ENCODE measurements around the gene PRDX3. TPM values are rescaled to one million over a fixed set of nuclear protein-coding genes. Genes with fewer than 3 reads are reported as not detected.

Gene PRDX3
- total and polyA plus RNA-seq, 4 donors = 176 to 307 (median 258) TPM

DNA sequence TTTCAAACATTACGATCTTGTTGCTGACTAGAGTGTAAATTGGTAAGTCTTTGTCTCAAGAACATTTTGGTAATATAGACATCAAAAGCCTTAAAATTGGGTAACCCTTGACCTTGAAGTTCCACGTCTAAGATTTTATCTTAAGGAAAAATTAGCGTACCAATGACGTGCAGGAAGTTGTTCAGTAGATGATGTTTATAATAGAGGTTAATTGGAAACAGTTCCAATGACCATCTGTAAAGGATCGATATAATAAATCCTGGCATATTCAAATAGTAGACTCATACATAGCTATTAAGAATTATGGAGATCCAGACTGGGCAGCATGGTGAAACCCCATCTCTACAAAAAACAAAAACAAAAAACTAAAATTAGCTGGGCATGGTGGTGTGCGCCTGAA is 49.2 kb upstream of the PRDX3 start:
- Histone ChIP-seq H3K4me3 (ENCODE audit: low read depth in 1 of 3, low read length in 3 of 3) (no peak overlapping the region), H3K9me3 (ENCODE audit: control insufficient read depth in 4 of 4, low read length in 3 of 4) (no peaks in the 10 kb centered on the region), H3K36me3 (ENCODE audit: control insufficient read depth in 4 of 4, insufficient read depth in 3 of 4, low read depth in 1 of 4, low read length in 3 of 4) (no peaks in the 10 kb centered on the region), H3K4me1 (ENCODE audit: control insufficient read depth in 4 of 4, insufficient read depth in 4 of 4, low read length in 3 of 4) (peaks cover 0 to 5% (median 3%) of the 10 kb centered on the region in 4 donors), H3K9ac (ENCODE audit: low read depth in 1 of 2, low read length in 2 of 2) (no peak overlapping the region), H3K27me3 (ENCODE audit: control insufficient read depth in 4 of 4, insufficient read depth in 4 of 4, low read length in 3 of 4) (no peaks in the 10 kb centered on the region), H3K27ac (ENCODE audit: low read depth in 1 of 2, low read length in 2 of 2) (no peak overlapping the region)
- WGBS = 91% methylated on average over 6 of the region's 6 CpGs
- TF ChIP-seq GABPA (IDR thresholded peaks at IDR 0.05 in 1 of 2, conservative IDR thresholded peaks at IDR 0.05 in 1 of 2) (no peak), EGR1 (IDR thresholded peaks at IDR 0.05; ENCODE audit: low read depth in 2 of 2) (no peak), HNF4G (IDR thresholded peaks at IDR 0.05) (no peak), NR2F2 (IDR thresholded peaks at IDR 0.05) (no peak), RXRA (IDR thresholded peaks at IDR 0.05) (no peak), RAD21 (IDR thresholded peaks at IDR 0.05) (no peak), FOXA1 (IDR thresholded peaks at IDR 0.05) (no peak), JUND (IDR thresholded peaks at IDR 0.05) (no peak), HNF4A (conservative IDR thresholded peaks at IDR 0.05) (no peak), SP1 (IDR thresholded peaks at IDR 0.05) (no peak), FOXA2 (IDR thresholded peaks at IDR 0.05) (no peak), TAF1 (conservative IDR thresholded peaks at IDR 0.05) (no peak), YY1 (IDR thresholded peaks at IDR 0.05) (no peak)
- TF ChIP-seq, protein P1, sequence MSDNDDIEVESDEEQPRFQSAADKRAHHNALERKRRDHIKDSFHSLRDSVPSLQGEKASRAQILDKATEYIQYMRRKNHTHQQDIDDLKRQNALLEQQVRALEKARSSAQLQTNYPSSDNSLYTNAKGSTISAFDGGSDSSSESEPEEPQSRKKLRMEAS (IDR thresholded peaks at IDR 0.05) = no peak
- TF ChIP-seq, protein P2, sequence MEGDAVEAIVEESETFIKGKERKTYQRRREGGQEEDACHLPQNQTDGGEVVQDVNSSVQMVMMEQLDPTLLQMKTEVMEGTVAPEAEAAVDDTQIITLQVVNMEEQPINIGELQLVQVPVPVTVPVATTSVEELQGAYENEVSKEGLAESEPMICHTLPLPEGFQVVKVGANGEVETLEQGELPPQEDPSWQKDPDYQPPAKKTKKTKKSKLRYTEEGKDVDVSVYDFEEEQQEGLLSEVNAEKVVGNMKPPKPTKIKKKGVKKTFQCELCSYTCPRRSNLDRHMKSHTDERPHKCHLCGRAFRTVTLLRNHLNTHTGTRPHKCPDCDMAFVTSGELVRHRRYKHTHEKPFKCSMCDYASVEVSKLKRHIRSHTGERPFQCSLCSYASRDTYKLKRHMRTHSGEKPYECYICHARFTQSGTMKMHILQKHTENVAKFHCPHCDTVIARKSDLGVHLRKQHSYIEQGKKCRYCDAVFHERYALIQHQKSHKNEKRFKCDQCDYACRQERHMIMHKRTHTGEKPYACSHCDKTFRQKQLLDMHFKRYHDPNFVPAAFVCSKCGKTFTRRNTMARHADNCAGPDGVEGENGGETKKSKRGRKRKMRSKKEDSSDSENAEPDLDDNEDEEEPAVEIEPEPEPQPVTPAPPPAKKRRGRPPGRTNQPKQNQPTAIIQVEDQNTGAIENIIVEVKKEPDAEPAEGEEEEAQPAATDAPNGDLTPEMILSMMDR (IDR thresholded peaks at IDR 0.05; ENCODE audit: low read depth, low read length, missing input control) = no peak
- TF ChIP-seq, protein P3, sequence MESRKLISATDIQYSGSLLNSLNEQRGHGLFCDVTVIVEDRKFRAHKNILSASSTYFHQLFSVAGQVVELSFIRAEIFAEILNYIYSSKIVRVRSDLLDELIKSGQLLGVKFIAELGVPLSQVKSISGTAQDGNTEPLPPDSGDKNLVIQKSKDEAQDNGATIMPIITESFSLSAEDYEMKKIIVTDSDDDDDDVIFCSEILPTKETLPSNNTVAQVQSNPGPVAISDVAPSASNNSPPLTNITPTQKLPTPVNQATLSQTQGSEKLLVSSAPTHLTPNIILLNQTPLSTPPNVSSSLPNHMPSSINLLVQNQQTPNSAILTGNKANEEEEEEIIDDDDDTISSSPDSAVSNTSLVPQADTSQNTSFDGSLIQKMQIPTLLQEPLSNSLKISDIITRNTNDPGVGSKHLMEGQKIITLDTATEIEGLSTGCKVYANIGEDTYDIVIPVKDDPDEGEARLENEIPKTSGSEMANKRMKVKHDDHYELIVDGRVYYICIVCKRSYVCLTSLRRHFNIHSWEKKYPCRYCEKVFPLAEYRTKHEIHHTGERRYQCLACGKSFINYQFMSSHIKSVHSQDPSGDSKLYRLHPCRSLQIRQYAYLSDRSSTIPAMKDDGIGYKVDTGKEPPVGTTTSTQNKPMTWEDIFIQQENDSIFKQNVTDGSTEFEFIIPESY (IDR thresholded peaks at IDR 0.05) = no peak
- TF ChIP-seq, protein P4, sequence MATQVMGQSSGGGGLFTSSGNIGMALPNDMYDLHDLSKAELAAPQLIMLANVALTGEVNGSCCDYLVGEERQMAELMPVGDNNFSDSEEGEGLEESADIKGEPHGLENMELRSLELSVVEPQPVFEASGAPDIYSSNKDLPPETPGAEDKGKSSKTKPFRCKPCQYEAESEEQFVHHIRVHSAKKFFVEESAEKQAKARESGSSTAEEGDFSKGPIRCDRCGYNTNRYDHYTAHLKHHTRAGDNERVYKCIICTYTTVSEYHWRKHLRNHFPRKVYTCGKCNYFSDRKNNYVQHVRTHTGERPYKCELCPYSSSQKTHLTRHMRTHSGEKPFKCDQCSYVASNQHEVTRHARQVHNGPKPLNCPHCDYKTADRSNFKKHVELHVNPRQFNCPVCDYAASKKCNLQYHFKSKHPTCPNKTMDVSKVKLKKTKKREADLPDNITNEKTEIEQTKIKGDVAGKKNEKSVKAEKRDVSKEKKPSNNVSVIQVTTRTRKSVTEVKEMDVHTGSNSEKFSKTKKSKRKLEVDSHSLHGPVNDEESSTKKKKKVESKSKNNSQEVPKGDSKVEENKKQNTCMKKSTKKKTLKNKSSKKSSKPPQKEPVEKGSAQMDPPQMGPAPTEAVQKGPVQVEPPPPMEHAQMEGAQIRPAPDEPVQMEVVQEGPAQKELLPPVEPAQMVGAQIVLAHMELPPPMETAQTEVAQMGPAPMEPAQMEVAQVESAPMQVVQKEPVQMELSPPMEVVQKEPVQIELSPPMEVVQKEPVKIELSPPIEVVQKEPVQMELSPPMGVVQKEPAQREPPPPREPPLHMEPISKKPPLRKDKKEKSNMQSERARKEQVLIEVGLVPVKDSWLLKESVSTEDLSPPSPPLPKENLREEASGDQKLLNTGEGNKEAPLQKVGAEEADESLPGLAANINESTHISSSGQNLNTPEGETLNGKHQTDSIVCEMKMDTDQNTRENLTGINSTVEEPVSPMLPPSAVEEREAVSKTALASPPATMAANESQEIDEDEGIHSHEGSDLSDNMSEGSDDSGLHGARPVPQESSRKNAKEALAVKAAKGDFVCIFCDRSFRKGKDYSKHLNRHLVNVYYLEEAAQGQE (IDR thresholded peaks at IDR 0.05) = no peak
- TF ChIP-seq, protein P5, sequence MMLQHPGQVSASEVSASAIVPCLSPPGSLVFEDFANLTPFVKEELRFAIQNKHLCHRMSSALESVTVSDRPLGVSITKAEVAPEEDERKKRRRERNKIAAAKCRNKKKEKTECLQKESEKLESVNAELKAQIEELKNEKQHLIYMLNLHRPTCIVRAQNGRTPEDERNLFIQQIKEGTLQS (IDR thresholded peaks at IDR 0.05) = no peak
- no peak for DNase-seq (ENCODE audit: low spot score)
